ENCODE results near the gene POT1.
A peak's percentile ranks its signal among the peaks of the same experiment; 100 is the strongest.

POT1 gene

GRCh38 chr7:124857672-124858235 is 71.9 kb downstream of the POT1 start:
- no peak overlapping the region for H3K18ac ChIP-seq (ENCODE audit: low read length)
- H3K36me3 ChIP-seq (ENCODE audit: control insufficient read depth, insufficient read depth, low read length) = no peaks in the 10 kb centered on the region
- no peak overlapping the region for H4K8ac ChIP-seq (ENCODE audit: low read depth, low read length)
- no peak overlapping the region for H2BK15ac ChIP-seq (replicated peaks; ENCODE audit: low read depth)
- no peak overlapping the region for H2BK5ac ChIP-seq (ENCODE audit: low read length)
- H2AK5ac ChIP-seq (ENCODE audit: low read length) = no peak overlapping the region
- no peaks in the 10 kb centered on the region for H3K27me3 ChIP-seq (ENCODE audit: insufficient read depth, low read length, poor library complexity)
- H3K4me2 ChIP-seq (ENCODE audit: low read length) = no peak overlapping the region
- H3K56ac ChIP-seq (ENCODE audit: low read length) = no peak overlapping the region
- no peak overlapping the region for H2BK120ac ChIP-seq (ENCODE audit: low read depth, low read length)
- no peak overlapping the region for H3K4ac ChIP-seq (ENCODE audit: low read depth, low read length)
- H3K9ac ChIP-seq (ENCODE audit: low read length) = no peak overlapping the region
- H3K27ac ChIP-seq (ENCODE audit: low read depth, low read length) = no peak overlapping the region
- no peak overlapping the region for H4K5ac ChIP-seq (ENCODE audit: low read length)
- H3K79me1 ChIP-seq (ENCODE audit: low read length) = no peaks in the 10 kb centered on the region
- no peaks in the 10 kb centered on the region for H3K79me2 ChIP-seq (ENCODE audit: control insufficient read depth, insufficient read depth, low read length)
- no CpG with 5 or more reads among the region's 5 CpGs for WGBS (ENCODE audit: extremely low coverage, insufficient coverage, low lambda C conversion rate)
- no peak overlapping the region for H3K23ac ChIP-seq (ENCODE audit: low read length)
- H3K4me3 ChIP-seq (ENCODE audit: low read length) = no peak overlapping the region
- DNase-seq = peak; percentile 3
- H3K4me1 ChIP-seq (ENCODE audit: control insufficient read depth, low read depth, low read length) = no peaks in the 10 kb centered on the region

GRCh38 chr7:124856299-124856888 is 73.2 kb downstream of the POT1 start:
- Histone ChIP-seq H3K56ac (ENCODE audit: low read length) (no peak overlapping the region), H2BK120ac (ENCODE audit: low read depth, low read length) (no peak overlapping the region), H2AK5ac (ENCODE audit: low read length) (no peak overlapping the region), H3K9ac (ENCODE audit: low read length) (no peak overlapping the region), H4K5ac (ENCODE audit: low read length) (no peak overlapping the region), H2BK15ac (replicated peaks; ENCODE audit: low read depth) (no peak overlapping the region), H3K27ac (ENCODE audit: low read depth, low read length) (no peak overlapping the region), H3K79me1 (ENCODE audit: low read length) (no peaks in the 10 kb centered on the region), H3K23ac (ENCODE audit: low read length) (no peak overlapping the region), H3K4me2 (ENCODE audit: low read length) (no peak overlapping the region), H3K27me3 (ENCODE audit: insufficient read depth, low read length, poor library complexity) (no peaks in the 10 kb centered on the region), H3K4me3 (ENCODE audit: low read length) (no peak overlapping the region), H2BK5ac (ENCODE audit: low read length) (no peak overlapping the region), H3K18ac (ENCODE audit: low read length) (no peak overlapping the region), H3K79me2 (ENCODE audit: control insufficient read depth, insufficient read depth, low read length) (no peaks in the 10 kb centered on the region), H3K4ac (ENCODE audit: low read depth, low read length) (no peak overlapping the region), H3K4me1 (ENCODE audit: control insufficient read depth, low read depth, low read length) (no peaks in the 10 kb centered on the region), H4K8ac (ENCODE audit: low read depth, low read length) (no peak overlapping the region), H3K36me3 (ENCODE audit: control insufficient read depth, insufficient read depth, low read length) (no peaks in the 10 kb centered on the region)
- WGBS (ENCODE audit: extremely low coverage, insufficient coverage, low lambda C conversion rate) = no CpG with 5 or more reads among the region's 3 CpGs
- DNase-seq = peak; percentile 51

- Histone ChIP-seq H3K18ac (ENCODE audit: low read length) (no peak overlapping the region), H4K8ac (ENCODE audit: low read depth, low read length) (no peak overlapping the region), H3K9ac (ENCODE audit: low read length) (no peak overlapping the region), H3K36me3 (ENCODE audit: control insufficient read depth, insufficient read depth, low read length) (no peaks in the 10 kb centered on the region), H3K79me1 (ENCODE audit: low read length) (no peaks in the 10 kb centered on the region), H3K56ac (ENCODE audit: low read length) (no peak overlapping the region), H3K27ac (ENCODE audit: low read depth, low read length) (no peak overlapping the region), H3K27me3 (ENCODE audit: insufficient read depth, low read length, poor library complexity) (no peaks in the 10 kb centered on the region), H3K4me2 (ENCODE audit: low read length) (no peak overlapping the region), H2BK15ac (replicated peaks; ENCODE audit: low read depth) (no peak overlapping the region), H3K4ac (ENCODE audit: low read depth, low read length) (no peak overlapping the region), H2AK5ac (ENCODE audit: low read length) (no peak overlapping the region), H2BK120ac (ENCODE audit: low read depth, low read length) (no peak overlapping the region), H4K5ac (ENCODE audit: low read length) (no peak overlapping the region), H2BK5ac (ENCODE audit: low read length) (no peak overlapping the region), H3K79me2 (ENCODE audit: control insufficient read depth, insufficient read depth, low read length) (no peaks in the 10 kb centered on the region), H3K23ac (ENCODE audit: low read length) (no peak overlapping the region), H3K4me1 (ENCODE audit: control insufficient read depth, low read depth, low read length) (no peaks in the 10 kb centered on the region), H3K4me3 (ENCODE audit: low read length) (no peak overlapping the region)
- no peak for DNase-seq
Measured at GRCh38 chr7:124843336-124843735, 86.3 kb downstream of the POT1 start.

GRCh38 chr7:124840435-124840834 is 89.2 kb downstream of the POT1 start:
- no peak overlapping the region for H3K4me3 ChIP-seq (ENCODE audit: low read length)
- no peak overlapping the region for H2BK15ac ChIP-seq (replicated peaks; ENCODE audit: low read depth)
- no peak overlapping the region for H4K8ac ChIP-seq (ENCODE audit: low read depth, low read length)
- H3K23ac ChIP-seq (ENCODE audit: low read length) = no peak overlapping the region
- no peak overlapping the region for H4K5ac ChIP-seq (ENCODE audit: low read length)
- no peak overlapping the region for H2BK5ac ChIP-seq (ENCODE audit: low read length)
- no peaks in the 10 kb centered on the region for H3K27me3 ChIP-seq (ENCODE audit: insufficient read depth, low read length, poor library complexity)
- H3K56ac ChIP-seq (ENCODE audit: low read length) = no peak overlapping the region
- no peak overlapping the region for H3K27ac ChIP-seq (ENCODE audit: low read depth, low read length)
- no CpG with 5 or more reads among the region's 1 CpG for WGBS (ENCODE audit: extremely low coverage, insufficient coverage, low lambda C conversion rate)
- H3K79me1 ChIP-seq (ENCODE audit: low read length) = no peaks in the 10 kb centered on the region
- no peak overlapping the region for H3K4ac ChIP-seq (ENCODE audit: low read depth, low read length)
- H2AK5ac ChIP-seq (ENCODE audit: low read length) = no peak overlapping the region
- H3K4me1 ChIP-seq (ENCODE audit: control insufficient read depth, low read depth, low read length) = no peaks in the 10 kb centered on the region
- H3K79me2 ChIP-seq (ENCODE audit: control insufficient read depth, insufficient read depth, low read length) = no peaks in the 10 kb centered on the region
- no peak overlapping the region for H3K18ac ChIP-seq (ENCODE audit: low read length)
- no peak overlapping the region for H3K9ac ChIP-seq (ENCODE audit: low read length)
- no peak overlapping the region for H2BK120ac ChIP-seq (ENCODE audit: low read depth, low read length)
- peak; percentile 47 for DNase-seq
- no peak overlapping the region for H3K4me2 ChIP-seq (ENCODE audit: low read length)
- H3K36me3 ChIP-seq (ENCODE audit: control insufficient read depth, insufficient read depth, low read length) = no peaks in the 10 kb centered on the region

GRCh38 chr7:124839687-124840086 is 89.9 kb downstream of the POT1 start:
- Histone ChIP-seq H3K36me3 (ENCODE audit: control insufficient read depth, insufficient read depth, low read length) (no peaks in the 10 kb centered on the region), H3K4me2 (ENCODE audit: low read length) (no peak overlapping the region), H3K56ac (ENCODE audit: low read length) (no peak overlapping the region), H3K79me1 (ENCODE audit: low read length) (no peaks in the 10 kb centered on the region), H3K4me3 (ENCODE audit: low read length) (no peak overlapping the region), H3K18ac (ENCODE audit: low read length) (no peak overlapping the region), H3K27ac (ENCODE audit: low read depth, low read length) (no peak overlapping the region), H2BK15ac (replicated peaks; ENCODE audit: low read depth) (no peak overlapping the region), H3K4ac (ENCODE audit: low read depth, low read length) (no peak overlapping the region), H3K23ac (ENCODE audit: low read length) (no peak overlapping the region), H3K4me1 (ENCODE audit: control insufficient read depth, low read depth, low read length) (no peaks in the 10 kb centered on the region), H2BK5ac (ENCODE audit: low read length) (no peak overlapping the region), H2BK120ac (ENCODE audit: low read depth, low read length) (no peak overlapping the region), H4K5ac (ENCODE audit: low read length) (no peak overlapping the region), H3K79me2 (ENCODE audit: control insufficient read depth, insufficient read depth, low read length) (no peaks in the 10 kb centered on the region), H2AK5ac (ENCODE audit: low read length) (no peak overlapping the region), H3K9ac (ENCODE audit: low read length) (no peak overlapping the region), H4K8ac (ENCODE audit: low read depth, low read length) (no peak overlapping the region), H3K27me3 (ENCODE audit: insufficient read depth, low read length, poor library complexity) (no peaks in the 10 kb centered on the region)
- no peak for DNase-seq
- no CpG with 5 or more reads among the region's 1 CpG for WGBS (ENCODE audit: extremely low coverage, insufficient coverage, low lambda C conversion rate)

GRCh38 chr7:124836173-124836572 is 93.5 kb downstream of the POT1 start:
- H3K27ac ChIP-seq (ENCODE audit: low read depth, low read length) = no peak overlapping the region
- no CpG with 5 or more reads among the region's 1 CpG for WGBS (ENCODE audit: extremely low coverage, insufficient coverage, low lambda C conversion rate)
- H2BK5ac ChIP-seq (ENCODE audit: low read length) = no peak overlapping the region
- H3K79me2 ChIP-seq (ENCODE audit: control insufficient read depth, insufficient read depth, low read length) = no peaks in the 10 kb centered on the region
- H3K23ac ChIP-seq (ENCODE audit: low read length) = no peak overlapping the region
- no peak overlapping the region for H3K56ac ChIP-seq (ENCODE audit: low read length)
- no peak overlapping the region for H2AK5ac ChIP-seq (ENCODE audit: low read length)
- H3K9ac ChIP-seq (ENCODE audit: low read length) = no peak overlapping the region
- no peaks in the 10 kb centered on the region for H3K79me1 ChIP-seq (ENCODE audit: low read length)
- no peak overlapping the region for H2BK120ac ChIP-seq (ENCODE audit: low read depth, low read length)
- no peaks in the 10 kb centered on the region for H3K36me3 ChIP-seq (ENCODE audit: control insufficient read depth, insufficient read depth, low read length)
- no peak for DNase-seq
- H2BK15ac ChIP-seq (replicated peaks; ENCODE audit: low read depth) = no peak overlapping the region
- H4K5ac ChIP-seq (ENCODE audit: low read length) = no peak overlapping the region
- no peak overlapping the region for H3K4me2 ChIP-seq (ENCODE audit: low read length)
- no peak overlapping the region for H4K8ac ChIP-seq (ENCODE audit: low read depth, low read length)
- no peak overlapping the region for H3K18ac ChIP-seq (ENCODE audit: low read length)
- H3K4ac ChIP-seq (ENCODE audit: low read depth, low read length) = no peak overlapping the region
- no peaks in the 10 kb centered on the region for H3K27me3 ChIP-seq (ENCODE audit: insufficient read depth, low read length, poor library complexity)
- H3K4me3 ChIP-seq (ENCODE audit: low read length) = no peak overlapping the region
- no peaks in the 10 kb centered on the region for H3K4me1 ChIP-seq (ENCODE audit: control insufficient read depth, low read depth, low read length)

All from mesendoderm (in vitro differentiated cells).